Measurements from ENCODE around the gene NLGN2.

The NLGN2 gene

DNA sequence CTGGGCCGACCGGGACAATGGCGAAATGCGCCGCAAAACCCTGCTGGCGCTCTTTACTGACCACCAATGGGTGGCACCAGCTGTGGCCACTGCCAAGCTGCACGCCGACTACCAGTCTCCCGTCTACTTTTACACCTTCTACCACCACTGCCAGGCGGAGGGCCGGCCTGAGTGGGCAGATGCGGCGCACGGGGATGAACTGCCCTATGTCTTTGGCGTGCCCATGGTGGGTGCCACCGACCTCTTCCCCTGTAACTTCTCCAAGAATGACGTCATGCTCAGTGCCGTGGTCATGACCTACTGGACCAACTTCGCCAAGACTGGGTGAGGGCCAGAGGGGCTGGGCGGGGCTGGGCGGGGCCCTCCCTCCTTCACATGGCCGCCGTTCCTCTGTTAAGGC lies 8.1 kb downstream of the NLGN2 start:
- no peak for DNase-seq

- no peak for DNase-seq
Observed at GRCh38 chr17:7416323-7416722, 8.7 kb downstream of the NLGN2 start.

DNA sequence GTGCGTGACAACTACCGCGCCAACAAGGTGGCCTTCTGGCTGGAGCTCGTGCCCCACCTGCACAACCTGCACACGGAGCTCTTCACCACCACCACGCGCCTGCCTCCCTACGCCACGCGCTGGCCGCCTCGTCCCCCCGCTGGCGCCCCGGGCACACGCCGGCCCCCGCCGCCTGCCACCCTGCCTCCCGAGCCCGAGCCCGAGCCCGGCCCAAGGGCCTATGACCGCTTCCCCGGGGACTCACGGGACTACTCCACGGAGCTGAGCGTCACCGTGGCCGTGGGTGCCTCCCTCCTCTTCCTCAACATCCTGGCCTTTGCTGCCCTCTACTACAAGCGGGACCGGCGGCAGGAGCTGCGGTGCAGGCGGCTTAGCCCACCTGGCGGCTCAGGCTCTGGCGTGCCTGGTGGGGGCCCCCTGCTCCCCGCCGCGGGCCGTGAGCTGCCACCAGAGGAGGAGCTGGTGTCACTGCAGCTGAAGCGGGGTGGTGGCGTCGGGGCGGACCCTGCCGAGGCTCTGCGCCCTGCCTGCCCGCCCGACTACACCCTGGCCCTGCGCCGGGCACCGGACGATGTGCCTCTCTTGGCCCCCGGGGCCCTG lies 9.5 kb downstream of the NLGN2 start:
- no peak for DNase-seq

DNA sequence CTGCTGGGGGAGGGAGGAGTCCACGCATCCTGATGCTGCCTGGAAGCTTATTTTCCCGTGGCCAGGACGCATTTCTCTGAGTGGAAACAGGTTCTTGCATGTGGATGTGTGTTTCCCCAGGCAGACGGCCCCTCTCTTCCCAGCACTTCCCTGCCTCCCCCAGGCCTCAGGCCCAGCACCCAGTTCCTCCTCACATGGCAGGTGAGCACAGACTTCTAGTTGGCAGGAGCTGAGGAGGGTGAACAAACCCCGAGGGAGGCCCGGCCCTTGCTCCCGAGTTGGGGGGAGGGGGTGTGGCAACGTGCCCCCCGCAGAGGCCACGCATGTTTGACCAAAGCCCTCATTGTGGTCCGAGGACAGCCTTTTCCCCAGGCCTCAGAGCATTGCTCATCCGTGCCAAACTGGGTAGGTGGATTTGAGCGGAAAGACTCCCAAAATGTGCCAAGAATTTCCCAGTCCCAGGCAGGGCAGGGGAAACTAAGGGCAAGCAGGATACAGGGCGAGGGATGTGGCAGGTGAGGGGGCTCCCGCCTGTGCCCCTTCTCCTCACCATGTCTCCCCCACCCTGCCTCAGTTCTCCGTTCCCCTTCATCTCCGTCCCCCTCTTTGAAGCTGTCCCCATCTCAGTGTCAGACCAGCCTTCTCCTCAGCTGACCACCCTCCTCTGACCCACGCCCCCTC lies 11.0 kb downstream of the NLGN2 start:
- DNase-seq: no peak

DNA sequence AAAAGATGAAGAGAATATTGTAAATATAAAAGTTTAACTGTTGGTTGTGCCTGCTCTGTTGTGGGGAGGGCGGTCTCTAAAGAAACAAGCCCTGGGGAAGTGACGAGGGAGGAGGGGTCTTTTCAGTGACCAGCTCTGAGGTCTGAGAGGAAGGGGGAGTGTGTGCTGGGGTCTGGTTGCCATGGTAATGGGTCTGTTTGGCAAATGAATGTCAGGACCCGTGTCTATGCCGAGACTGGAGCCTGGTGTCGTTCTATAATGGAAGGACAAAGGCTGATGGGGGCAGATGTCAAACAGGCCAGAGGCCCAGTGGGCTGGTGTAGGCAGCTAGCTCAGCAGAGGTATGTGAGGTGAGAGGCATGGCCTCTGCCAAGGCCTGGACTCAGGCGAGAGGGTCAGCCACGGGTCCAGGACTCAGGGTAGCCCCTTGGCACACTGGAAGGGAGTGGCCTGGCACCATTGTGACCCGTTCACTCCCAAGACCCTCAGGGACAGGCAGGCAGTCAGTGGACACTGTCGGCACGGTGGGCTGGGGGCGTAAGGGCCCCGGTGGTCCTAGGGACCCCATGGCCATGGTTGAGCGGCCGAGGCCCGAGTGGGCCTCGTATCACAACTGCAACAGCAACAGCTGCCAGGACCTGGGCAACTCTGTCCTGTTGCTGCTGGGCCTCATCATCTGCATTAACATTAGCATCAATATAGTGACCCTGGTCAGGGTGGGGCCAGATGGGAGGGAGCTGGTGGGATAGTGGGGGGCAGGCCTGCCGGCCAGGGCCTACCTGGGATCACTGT lies 12.4 kb downstream of the NLGN2 start, which contains the start of gene SPEM1:
Gene SPEM1 (plus strand): TSS at position 506 of the 792 bp plus-strand sequence. CDS start 61 bp downstream, at position 567.
- no peak for DNase-seq

DNA sequence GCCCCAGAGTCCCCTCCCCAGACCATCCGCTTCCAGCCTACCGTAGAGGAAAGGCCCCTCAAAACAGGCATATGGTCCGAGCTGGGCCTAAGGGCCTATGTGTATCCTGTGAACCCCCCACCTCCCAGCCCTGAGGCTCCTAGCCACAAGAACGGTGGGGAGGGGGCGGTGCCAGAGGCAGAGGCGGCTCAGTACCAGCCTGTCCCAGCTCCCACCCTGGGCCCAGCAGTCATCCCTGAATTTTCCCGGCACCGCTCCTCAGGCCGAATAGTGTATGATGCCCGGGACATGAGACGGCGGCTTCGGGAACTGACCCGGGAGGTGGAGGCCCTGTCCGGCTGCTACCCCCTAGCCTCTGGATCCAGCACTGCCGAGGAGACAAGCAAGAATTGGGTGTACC lies 13.5 kb downstream of the NLGN2 start:
- no peak for DNase-seq

DNA sequence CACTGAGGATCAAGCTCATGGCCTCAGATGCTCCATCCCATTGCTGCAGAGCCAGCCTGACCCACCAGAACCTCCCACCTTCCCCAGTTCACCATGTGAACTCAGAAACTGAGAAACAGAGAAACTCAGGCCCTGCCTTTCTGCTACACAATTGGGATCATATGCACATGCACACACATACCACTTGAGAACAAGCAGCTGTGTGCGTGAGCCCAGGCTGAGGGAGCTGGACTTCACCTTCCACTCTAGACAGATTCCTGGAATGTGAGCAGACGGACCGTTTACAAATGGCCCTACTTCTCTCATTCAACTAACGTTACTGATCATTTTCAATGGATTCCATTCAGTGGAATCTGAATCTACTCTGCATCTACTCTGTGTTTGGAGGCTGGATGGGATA lies 16.0 kb downstream of the NLGN2 start:
- DNase-seq: no peak

DNA sequence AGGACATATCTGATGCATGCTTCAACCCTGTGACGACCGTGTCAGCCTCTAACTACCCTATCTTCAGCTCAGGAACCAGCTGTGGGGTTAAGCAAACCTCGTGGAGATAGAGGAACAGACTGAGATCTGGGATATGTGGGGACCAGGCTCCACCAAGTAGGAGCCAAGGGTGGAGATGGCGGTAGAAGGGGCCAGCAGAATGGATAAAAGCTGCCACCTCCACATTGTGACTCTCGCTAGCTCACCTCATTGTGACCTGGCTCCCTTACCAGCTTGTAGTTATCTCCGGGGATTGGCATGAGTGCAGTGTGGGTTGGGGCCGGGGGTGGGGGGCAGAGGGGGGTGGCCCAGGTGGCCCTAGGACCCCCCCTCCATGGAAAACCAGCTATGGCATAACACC lies 17.7 kb downstream of the NLGN2 start, which contains the start of gene SPEM2:
Gene SPEM2 (plus strand): TSS at position 301 of the 400 bp plus-strand sequence. CDS start 73 bp downstream, at position 374.
- no peak for DNase-seq

GRCh38 chr17:7425756-7426155 lies 18.1 kb downstream of the NLGN2 start:
- no peak for DNase-seq

DNA sequence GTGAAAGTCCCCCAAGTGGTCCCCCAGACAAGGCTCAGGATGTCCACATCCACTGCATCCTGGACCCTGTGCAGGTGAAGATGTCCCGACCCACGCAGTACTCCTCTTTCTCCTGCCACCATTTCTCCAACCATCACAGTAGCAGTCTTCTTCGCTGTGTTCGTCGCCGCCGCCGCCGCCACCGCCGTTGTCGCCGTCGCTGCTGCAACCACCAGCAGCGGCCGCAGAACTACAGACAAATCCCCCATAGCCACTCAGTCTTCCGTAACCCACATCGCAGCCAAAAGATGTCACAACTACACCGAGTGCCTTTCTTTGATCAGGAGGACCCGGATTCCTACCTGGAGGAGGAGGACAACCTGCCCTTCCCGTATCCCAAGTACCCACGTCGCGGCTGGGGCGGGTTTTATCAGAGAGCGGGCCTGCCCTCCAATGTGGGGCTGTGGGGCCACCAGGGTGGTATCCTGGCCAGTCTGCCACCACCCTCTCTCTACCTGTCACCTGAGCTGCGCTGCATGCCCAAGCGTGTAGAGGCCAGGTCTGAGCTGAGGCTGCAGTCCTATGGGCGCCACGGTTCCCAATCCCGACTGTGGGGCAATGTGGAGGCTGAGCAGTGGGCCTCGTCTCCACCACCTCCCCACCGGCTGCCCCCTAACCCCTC lies 18.7 kb downstream of the NLGN2 start:
- DNase-seq: no peak

- DNase-seq: no peak
Observed at GRCh38 chr17:7426896-7427489, 19.3 kb downstream of the NLGN2 start.

GRCh38 chr17:7427549-7427948 lies 19.9 kb downstream of the NLGN2 start:
- DNase-seq: no peak

GRCh38 chr17:7428557-7428956 lies 20.9 kb downstream of the NLGN2 start, which contains the start of gene SPEM3:
Gene SPEM3, plus strand, starts transcription at chr17:7428857. Its CDS starts 46 bp downstream, at chr17:7428903.
- DNase-seq: no peak

- no peak for DNase-seq
Observed at GRCh38 chr17:7429722-7430121, 22.1 kb downstream of the NLGN2 start.

DNA sequence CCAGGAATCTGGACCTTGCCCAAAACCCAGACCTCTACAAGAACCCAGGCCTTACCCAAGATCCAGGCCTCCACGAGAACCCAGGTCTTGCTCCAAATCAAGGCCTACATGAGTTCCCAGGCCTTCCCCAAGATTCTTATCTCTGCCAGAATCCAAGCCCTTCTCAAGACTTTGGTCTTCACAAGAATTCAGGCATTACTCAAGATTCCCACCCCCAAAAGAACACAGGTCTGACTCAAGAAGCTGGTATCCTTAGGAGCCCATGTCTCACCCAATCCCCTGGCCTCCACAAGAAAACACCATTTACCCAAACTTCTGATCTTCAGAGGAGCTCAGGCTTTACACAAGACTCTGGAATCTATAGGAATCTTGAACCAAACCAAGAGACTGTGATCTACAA lies 23.6 kb downstream of the NLGN2 start:
- no peak for DNase-seq

DNA sequence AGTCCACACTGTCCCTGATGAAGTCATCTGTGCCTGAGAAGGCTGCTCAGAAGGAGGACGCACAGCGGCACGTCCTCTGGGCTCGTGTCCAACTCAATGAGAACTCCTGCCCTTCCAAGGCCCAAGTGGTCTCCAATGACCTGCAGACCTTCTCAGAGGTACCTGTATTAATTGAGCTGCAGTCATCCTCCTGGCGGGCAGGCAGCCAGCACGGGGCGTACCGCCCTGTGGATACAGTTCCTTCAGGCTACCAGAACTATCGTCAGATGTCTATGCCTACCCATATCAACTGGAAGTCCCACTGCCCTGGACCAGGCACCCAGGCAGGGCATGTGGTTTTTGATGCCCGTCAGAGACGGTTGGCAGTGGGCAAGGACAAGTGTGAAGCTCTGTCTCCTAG lies 24.7 kb downstream of the NLGN2 start:
- no peak for DNase-seq

GRCh38 chr17:7435676-7436555 lies 28.3 kb downstream of the NLGN2 start:
- no peak for DNase-seq

DNA sequence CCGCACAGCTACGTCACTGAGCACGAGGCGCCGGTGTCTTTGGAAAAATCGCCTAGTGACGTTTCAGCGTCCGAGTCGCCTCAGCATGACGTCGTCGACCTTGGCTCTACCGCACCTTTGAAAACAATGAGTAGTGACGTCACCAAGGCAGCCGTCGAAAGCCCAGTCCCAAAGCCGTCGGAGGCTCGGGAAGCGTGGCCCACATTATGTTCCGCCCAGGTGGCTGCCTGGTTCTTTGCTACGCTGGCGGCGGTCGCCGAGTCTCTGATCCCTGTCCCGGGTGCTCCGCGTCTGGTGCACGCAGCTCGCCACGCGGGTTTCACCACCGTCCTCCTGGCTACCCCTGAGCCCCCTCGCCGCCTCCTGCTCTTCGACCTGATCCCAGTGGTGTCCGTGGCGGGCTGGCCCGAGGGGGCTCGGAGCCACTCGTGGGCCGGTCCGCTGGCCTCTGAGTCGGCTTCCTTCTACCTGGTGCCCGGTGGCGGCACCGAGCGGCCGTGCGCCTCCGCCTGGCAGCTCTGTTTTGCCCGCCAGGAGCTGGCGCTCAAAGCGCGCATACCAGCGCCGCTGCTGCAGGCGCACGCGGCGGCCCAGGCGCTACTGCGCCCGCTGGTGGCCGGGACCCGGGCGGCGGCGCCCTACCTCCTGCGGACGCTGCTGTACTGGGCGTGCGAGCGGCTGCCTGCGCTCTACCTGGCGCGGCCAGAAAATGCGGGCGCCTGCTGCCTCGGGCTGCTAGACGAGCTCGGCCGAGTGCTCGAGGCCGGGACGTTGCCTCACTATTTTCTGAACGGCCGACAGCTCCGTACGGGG lies 29.1 kb downstream of the NLGN2 start:
- peak; percentile 68 for DNase-seq

- DNase-seq: no peak
Observed at GRCh38 chr17:7437369-7437863, 29.8 kb downstream of the NLGN2 start.

- no peak for DNase-seq
Observed at GRCh38 chr17:7437950-7438614, 30.4 kb downstream of the NLGN2 start.
